Left hindlimb (tissue), 1 donor: ENCODE data around the gene RPS6KA4.
A peak's percentile ranks its signal among the peaks of the same experiment; 100 is the strongest.

Source experiments
- DNase-seq: peaks from one replicate; pipeline ENCODE4 v3.0.0-alpha.2; 2018

The RPS6KA4 gene

GRCh38 chr11:64327993-64328392 lies 31.0 kb upstream of the RPS6KA4 start:
- no peak for DNase-seq

GRCh38 chr11:64330888-64331287 lies 28.1 kb upstream of the RPS6KA4 start:
- no peak for DNase-seq

- no peak for DNase-seq
Observed at GRCh38 chr11:64331569-64332371, 27.2 kb upstream of the RPS6KA4 start.

- DNase-seq: no peak
Observed at GRCh38 chr11:64333556-64333955, 25.4 kb upstream of the RPS6KA4 start.

- no peak for DNase-seq
Observed at GRCh38 chr11:64334764-64335735, 23.9 kb upstream of the RPS6KA4 start.

- no peak for DNase-seq
Observed at GRCh38 chr11:64337538-64338249, 21.3 kb upstream of the RPS6KA4 start.

GRCh38 chr11:64338716-64339115 lies 20.2 kb upstream of the RPS6KA4 start:
- no peak for DNase-seq

- no peak for DNase-seq
Observed at GRCh38 chr11:64339286-64339685, 19.7 kb upstream of the RPS6KA4 start.

- DNase-seq: no peak
Observed at GRCh38 chr11:64339754-64340408, 19.1 kb upstream of the RPS6KA4 start, which contains the start of gene CCDC88B. Gene CCDC88B (plus strand): TSS chr11:64340204. CDS start chr11:64340267, 63 bp downstream.

GRCh38 chr11:64340671-64341335 lies 18.2 kb upstream of the RPS6KA4 start:
- no peak for DNase-seq

- no peak for DNase-seq
Observed at GRCh38 chr11:64341429-64341828, 17.5 kb upstream of the RPS6KA4 start.

GRCh38 chr11:64341851-64342791 lies 16.8 kb upstream of the RPS6KA4 start:
- peak; percentile 87 for DNase-seq

- no peak for DNase-seq
Observed at GRCh38 chr11:64342869-64343745, 15.9 kb upstream of the RPS6KA4 start.

GRCh38 chr11:64343767-64344559 lies 15.0 kb upstream of the RPS6KA4 start:
- DNase-seq: no peak

- DNase-seq: peak; percentile 61
Observed at GRCh38 chr11:64344787-64345186, 14.2 kb upstream of the RPS6KA4 start.

GRCh38 chr11:64347193-64347867 lies 11.6 kb upstream of the RPS6KA4 start:
- DNase-seq: no peak

GRCh38 chr11:64348383-64349024 lies 10.5 kb upstream of the RPS6KA4 start:
- no peak for DNase-seq

- DNase-seq: no peak
Observed at GRCh38 chr11:64349025-64349387, 10.0 kb upstream of the RPS6KA4 start.
